Measurements from ENCODE around the gene PNMT. TPM values are rescaled to one million over a fixed set of nuclear protein-coding genes. Genes with fewer than 3 reads are reported as not detected.

PNMT gene
- total RNA-seq, 6 experiments from 2014 or later, result 0.37 TPM; not detected in 4

DNA sequence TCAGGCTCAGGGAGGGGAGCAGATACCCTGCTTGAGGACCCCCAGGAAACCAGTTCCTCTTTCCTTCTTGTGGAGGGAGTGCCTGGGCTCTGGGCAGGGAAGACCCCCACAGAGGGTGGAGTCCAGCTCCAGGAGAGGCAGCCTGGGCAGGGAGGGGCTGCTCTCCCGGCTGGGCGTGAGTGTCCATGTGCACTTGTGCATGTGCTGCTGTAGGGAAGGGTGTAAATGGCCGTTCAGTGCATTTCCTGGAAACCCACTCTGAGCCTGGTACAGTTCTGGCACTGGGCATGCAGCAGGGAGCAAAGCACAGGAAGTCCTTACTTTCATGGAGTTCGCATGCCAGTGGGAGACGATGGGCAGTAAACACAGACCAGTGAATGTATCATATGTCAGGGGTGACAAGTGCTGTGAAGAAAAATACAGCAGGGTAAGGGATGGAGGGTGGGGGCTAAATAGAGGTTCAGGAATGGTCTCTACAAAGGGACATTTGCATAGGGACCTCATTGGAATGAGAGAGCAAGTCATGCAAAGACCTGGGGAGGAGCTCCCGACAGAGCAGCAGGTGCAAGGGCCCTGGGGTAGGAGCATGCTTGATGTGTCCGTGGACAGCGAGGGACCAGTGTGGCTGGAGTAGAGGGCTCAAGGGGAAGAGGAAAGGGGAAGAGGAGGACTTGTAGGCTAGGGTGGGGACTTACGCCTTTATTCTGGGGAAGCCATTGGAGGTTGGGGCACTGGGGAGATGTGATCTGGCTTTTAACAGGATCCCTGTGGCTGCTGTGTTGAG, 25.8 kb upstream of the PNMT start:
- no peak overlapping the region for H3K27ac ChIP-seq
- WGBS (ENCODE audit: insufficient coverage, low coverage, low lambda C conversion rate, missing lambda C conversion rate), result 57% methylated on average over 7 of the region's 9 CpGs
- no peaks in the 10 kb centered on the region for H3K36me3 ChIP-seq
- H3K4me3 ChIP-seq, result no peak overlapping the region
- intact Hi-C loops (cut with DNase I), result no loop called here
- TF ChIP-seq, protein P1, sequence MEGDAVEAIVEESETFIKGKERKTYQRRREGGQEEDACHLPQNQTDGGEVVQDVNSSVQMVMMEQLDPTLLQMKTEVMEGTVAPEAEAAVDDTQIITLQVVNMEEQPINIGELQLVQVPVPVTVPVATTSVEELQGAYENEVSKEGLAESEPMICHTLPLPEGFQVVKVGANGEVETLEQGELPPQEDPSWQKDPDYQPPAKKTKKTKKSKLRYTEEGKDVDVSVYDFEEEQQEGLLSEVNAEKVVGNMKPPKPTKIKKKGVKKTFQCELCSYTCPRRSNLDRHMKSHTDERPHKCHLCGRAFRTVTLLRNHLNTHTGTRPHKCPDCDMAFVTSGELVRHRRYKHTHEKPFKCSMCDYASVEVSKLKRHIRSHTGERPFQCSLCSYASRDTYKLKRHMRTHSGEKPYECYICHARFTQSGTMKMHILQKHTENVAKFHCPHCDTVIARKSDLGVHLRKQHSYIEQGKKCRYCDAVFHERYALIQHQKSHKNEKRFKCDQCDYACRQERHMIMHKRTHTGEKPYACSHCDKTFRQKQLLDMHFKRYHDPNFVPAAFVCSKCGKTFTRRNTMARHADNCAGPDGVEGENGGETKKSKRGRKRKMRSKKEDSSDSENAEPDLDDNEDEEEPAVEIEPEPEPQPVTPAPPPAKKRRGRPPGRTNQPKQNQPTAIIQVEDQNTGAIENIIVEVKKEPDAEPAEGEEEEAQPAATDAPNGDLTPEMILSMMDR (IDR thresholded peaks at IDR 0.05), result no peak
- TF ChIP-seq POLR2A (IDR thresholded peaks at IDR 0.05), result no peak
- H3K9me3 ChIP-seq, result no peaks in the 10 kb centered on the region
- ATAC-seq (peak in 3 of 4 donors; percentile 10 to 33 (median 15)), DNase-seq (no peak)
- H3K27me3 ChIP-seq, result no peaks in the 10 kb centered on the region
- H3K4me1 ChIP-seq, result peaks cover 0 to 10% (median 3%) of the 10 kb centered on the region in 4 donors

DNA sequence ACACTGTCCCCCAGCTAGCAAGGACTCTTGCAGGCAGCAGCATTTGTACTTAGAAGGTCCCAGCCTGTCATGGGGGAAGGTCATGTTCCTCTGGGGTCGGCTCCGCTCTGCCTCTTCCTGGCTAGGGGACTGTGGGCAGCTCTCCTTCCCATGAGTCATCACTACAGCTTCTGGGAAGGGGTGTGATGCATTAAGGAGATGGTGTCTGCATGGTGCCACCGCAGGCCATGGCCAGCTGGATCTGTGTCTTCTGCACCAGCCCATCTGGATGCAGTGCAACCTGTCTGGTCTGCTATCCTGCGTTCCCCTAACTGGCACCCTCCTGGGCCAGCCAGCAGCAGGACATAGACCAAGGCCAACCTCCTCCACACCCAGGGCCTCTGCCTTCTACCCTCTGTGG, 25.0 kb upstream of the PNMT start:
- ATAC-seq, result peak in 2 of 4 donors; percentile 4 to 25
- H3K4me3 ChIP-seq, result no peak overlapping the region
- no peak for DNase-seq
- no peaks in the 10 kb centered on the region for H3K36me3 ChIP-seq
- H3K4me1 ChIP-seq, result peaks cover 0 to 4% (median under 1%) of the 10 kb centered on the region in 4 donors
- no peaks in the 10 kb centered on the region for H3K27me3 ChIP-seq
- no peak overlapping the region for H3K27ac ChIP-seq
- no peaks in the 10 kb centered on the region for H3K9me3 ChIP-seq
- no peak for TF ChIP-seq POLR2A (IDR thresholded peaks at IDR 0.05)
- TF ChIP-seq, protein P1 (IDR thresholded peaks at IDR 0.05), result no peak
- WGBS (ENCODE audit: insufficient coverage, low coverage, low lambda C conversion rate, missing lambda C conversion rate), result no CpG with 5 or more reads among the region's 4 CpGs
- intact Hi-C loops (cut with DNase I), result no loop called here

DNA sequence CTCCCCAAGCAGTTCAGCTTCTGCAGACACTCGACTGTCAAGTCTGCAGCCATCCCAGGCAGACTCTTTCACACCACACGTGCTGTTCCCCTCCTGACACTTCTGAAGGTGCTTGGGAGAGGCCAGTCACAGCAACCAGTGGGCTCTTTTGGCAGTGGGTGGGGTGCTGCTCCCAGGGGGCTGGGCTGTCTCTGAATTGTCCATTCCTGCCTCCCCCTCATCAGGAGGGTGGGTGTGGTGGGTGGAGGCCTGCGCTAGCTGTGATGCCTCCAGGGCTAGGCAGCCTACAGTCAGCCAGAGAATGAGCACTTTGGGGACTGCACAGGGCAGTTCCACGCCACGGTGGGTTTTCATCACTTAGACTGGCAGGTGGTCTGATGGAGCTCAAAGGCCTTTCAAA, 21.0 kb upstream of the PNMT start:
- no peaks in the 10 kb centered on the region for H3K27me3 ChIP-seq
- no peaks in the 10 kb centered on the region for H3K4me1 ChIP-seq
- no peak overlapping the region for H3K27ac ChIP-seq
- H3K4me3 ChIP-seq, result no peak overlapping the region
- intact Hi-C loops (cut with DNase I), result no loop called here
- no peaks in the 10 kb centered on the region for H3K9me3 ChIP-seq
- H3K36me3 ChIP-seq, result no peaks in the 10 kb centered on the region
- DNase-seq (no peak), ATAC-seq (no peak)
- TF ChIP-seq, protein P1 (IDR thresholded peaks at IDR 0.05), result no peak
- TF ChIP-seq POLR2A (IDR thresholded peaks at IDR 0.05), result no peak
- WGBS (ENCODE audit: insufficient coverage, low coverage, low lambda C conversion rate, missing lambda C conversion rate), result no CpG with 5 or more reads among the region's 5 CpGs

DNA sequence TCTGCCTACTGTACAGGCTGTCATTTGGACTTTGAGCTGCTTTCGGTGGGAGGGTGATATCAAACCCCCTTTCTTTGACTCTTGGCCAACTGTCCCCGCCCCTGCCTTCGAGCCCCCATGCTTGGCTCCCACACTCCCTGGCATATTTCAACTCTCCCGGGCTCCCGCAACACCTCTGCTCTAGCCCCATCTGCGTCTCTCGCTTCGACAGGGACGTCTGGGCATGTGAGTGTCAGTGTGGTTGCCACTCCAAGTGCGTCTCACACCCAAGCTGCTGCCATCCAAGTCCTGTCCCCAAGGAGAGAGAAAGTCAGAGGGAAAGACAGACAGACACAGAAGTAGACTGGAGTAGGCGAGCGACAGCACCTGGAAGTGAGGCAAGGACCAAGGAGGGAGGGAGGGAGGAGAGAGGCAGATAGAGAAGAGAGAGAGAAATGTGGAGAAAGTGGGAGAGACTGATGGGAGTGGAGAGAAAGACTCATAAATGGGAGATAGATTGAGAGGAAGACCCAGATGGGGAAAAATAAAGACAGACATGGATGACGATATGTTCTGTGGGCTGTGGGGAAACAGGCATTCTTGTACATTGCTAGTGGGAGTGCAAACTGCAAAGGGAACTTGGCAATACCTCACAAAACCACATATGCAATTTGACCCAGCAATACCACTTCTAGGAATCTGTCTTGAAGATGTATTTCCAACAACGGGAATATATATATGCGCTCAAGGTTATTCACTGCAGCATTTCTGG, 19.5 kb upstream of the PNMT start:
- WGBS (ENCODE audit: insufficient coverage, low coverage, low lambda C conversion rate, missing lambda C conversion rate), result 84% methylated on average over 13 of the region's 15 CpGs
- no peak for ATAC-seq
- intact Hi-C loops (cut with DNase I), result no loop called here
- DNase-seq, result no peak
- Histone ChIP-seq H3K27me3 (no peaks in the 10 kb centered on the region), H3K9me3 (no peaks in the 10 kb centered on the region), H3K27ac (no peak overlapping the region), H3K4me3 (no peak overlapping the region), H3K36me3 (no peaks in the 10 kb centered on the region), H3K4me1 (peaks cover 0 to 2% (median 0%) of the 10 kb centered on the region in 4 donors)
- TF ChIP-seq, protein P1 (IDR thresholded peaks at IDR 0.05), result no peak
- TF ChIP-seq POLR2A (IDR thresholded peaks at IDR 0.05), result no peak

All from right lobe of liver (tissue), 6 donors.